ENCODE results near the gene REXO5.
"Not testable (repeated sequence)": the region's sequence is repeated elsewhere in the genome, so short reads cannot be mapped to it uniquely, and the experiment has no call there.

GRCh38 chr16:20764448-20764847 is 41.9 kb upstream of the REXO5 start:
- not testable (repeated sequence) for TF ChIP-seq POLR2A (IDR thresholded peaks at IDR 0.05; ENCODE audit: low read length); GATA1 (IDR thresholded peaks at IDR 0.05; ENCODE audit: low read depth, low read length)
